Heart left ventricle (tissue), 13 donors: ENCODE results near the gene GDNF.

Experiments
- CTCF ChIP-seq, 12 donors: fragments of 200-600 bp; sonication (generic) in 4 of 12; IDR thresholded peaks; one replicate each; pipeline versions ENCODE4 v1.5.0 to v1.8.0; 2018 to 2022; ENCODE audit warnings: antibody characterized with exemption in 12 of 12, mild to moderate bottlenecking in 5 of 12
- POLR2A ChIP-seq, 2 donors: fragments of 450-650 bp; IDR thresholded peaks; one replicate each; pipeline ENCODE4 v1.6.1; 2017; ENCODE audit warnings: antibody characterized with exemption in 2 of 2, mild to moderate bottlenecking in 2 of 2, moderate library complexity in 2 of 2
- donor health status: ischemic (EF 13 %, LVEDD 7.1; RV severe dilation, severe dysfunction).
- donor health status: DM: no; HTN: yes; CAD: no.
- donor health status: DM: no; HTN: no; CAD: no.
- donor health status: ischemic (EF 25% LVEDD 6.9; RV normal size, moderate dysfunction).
- donor health status: ischemic (EF 25% LVEDD 5.7; RV mildly dilated, moderate dysfunction).
- donor health status: ischemic (EF 35%, LVEDD 5.7; RV mildly dilated, moderate dysfunction).
- donor health status: nonischemic (EF 11% LVEDD 7.7; RV severe dilation, severe dysfunction).
- donor health status: DM: yes; HTN: yes; CAD: no.
- donor health status: PGD.
- donor health status: ischemic (EF 29% LVEDD 5.4; RV normal size, mild dysfunction).
- donor health status: nonischemic (EF 23%, LVEDD 6.1; RV moderate dilation, normal function).

GRCh38 chr5:37768371-37768770, 71.5 kb downstream of the GDNF start:
- TF ChIP-seq CTCF (IDR thresholded peaks at IDR 0.05) (no peak), POLR2A (IDR thresholded peaks at IDR 0.05) (no peak)
